Mesodermal cell (in vitro differentiated cells): ENCODE data around the gene SEMA3E. TPM values are rescaled to one million over a fixed set of nuclear protein-coding genes. Genes with fewer than 3 reads are reported as not detected.
A peak's percentile ranks its signal among the peaks of the same experiment; 100 is the strongest.

Source experiments
- H3K27ac ChIP-seq: 2 replicates; pipeline ENCODE4 v1.7.0; 2013; ENCODE audit warnings: mild to moderate bottlenecking, low read depth, low read length, moderate library complexity; ENCODE audit not compliant: severe bottlenecking
- H3K36me3 ChIP-seq: 2 replicates; pipeline ENCODE4 v1.7.1; 2013; ENCODE audit warnings: mild to moderate bottlenecking, low read length, moderate library complexity; ENCODE audit not compliant: control insufficient read depth, insufficient read depth
- H3K4me1 ChIP-seq: one replicate; pipeline ENCODE4 v1.7.1; 2013; ENCODE audit warnings: mild to moderate bottlenecking, low read length; ENCODE audit not compliant: insufficient read depth, control insufficient read depth, poor library complexity, severe bottlenecking
- H3K4me3 ChIP-seq: 2 replicates; pipeline ENCODE4 v1.7.0; 2013; ENCODE audit warnings: low read length, control low read depth, mild to moderate bottlenecking; ENCODE audit not compliant: insufficient read depth, poor library complexity, severe bottlenecking; ENCODE audit errors: extremely low read depth
- H3K9me3 ChIP-seq: 2 replicates; pipeline ENCODE4 v1.7.1; 2013; ENCODE audit warnings: mild to moderate bottlenecking, low read length, moderate library complexity; ENCODE audit not compliant: control insufficient read depth
- WGBS, 2 experiments: methylation state at CpG; one replicate each; pipeline ENCODE4 v1.1.5; 2013; ENCODE audit warnings: missing lambda C conversion rate in 2 of 2; ENCODE audit not compliant: insufficient coverage in 2 of 2; 5-methylcytosine and 5-hydroxymethylcytosine counted together
- polyA plus RNA-seq, 2 experiments: library from polyadenylated mRNA; stranded (reverse); fragments of 50-300 nt; gene quantifications; one replicate each; pipeline ENCODE4 v1.2.3, GENCODE V29; 2013

Gene SEMA3E
- polyA plus RNA-seq (2013, experiment 1 of 2) = 2.9 TPM
- polyA plus RNA-seq (2013, experiment 2 of 2) = 6.0 TPM

GRCh38 chr7:83648464-83649241 is at the start of gene SEMA3E:
SEMA3E (minus strand) TSS chr7:83649139.
- 1% methylated on average over 12 to 17 of the region's 25 CpGs for WGBS, 2 experiments

GRCh38 chr7:83697804-83698530 is 49.0 kb upstream of the SEMA3E start:
- Histone ChIP-seq H3K4me3 (no peak overlapping the region), H3K9me3 (no peaks in the 10 kb centered on the region), H3K4me1 (no peaks in the 10 kb centered on the region), H3K36me3 (no peaks in the 10 kb centered on the region), H3K27ac (no peak overlapping the region)
- 71 to 90% methylated on average over 2 to 4 of the region's 5 CpGs for WGBS, 2 experiments

More at GRCh38 chr7:83648464-83649241, at the start of gene SEMA3E:
- no peaks in the 10 kb centered on the region for H3K4me1 ChIP-seq
- no peaks in the 10 kb centered on the region for H3K9me3 ChIP-seq
- H3K4me3 ChIP-seq = peak within 1 kb of the TSS; percentile 35
- H3K36me3 ChIP-seq = no peaks in the 10 kb centered on the region
- peak within 1 kb of the TSS; percentile 62 for H3K27ac ChIP-seq

GRCh38 chr7:83696101-83696500 is 47.2 kb upstream of the SEMA3E start:
- no peaks in the 10 kb centered on the region for H3K36me3 ChIP-seq
- no peaks in the 10 kb centered on the region for H3K4me1 ChIP-seq
- H3K4me3 ChIP-seq = no peak overlapping the region
- no peak overlapping the region for H3K27ac ChIP-seq
- 75 to 100% methylated on average over 2 of the region's 2 CpGs for WGBS, 2 experiments
- H3K9me3 ChIP-seq = no peaks in the 10 kb centered on the region

GRCh38 chr7:83695128-83695960 is 46.4 kb upstream of the SEMA3E start:
- H3K36me3 ChIP-seq = no peaks in the 10 kb centered on the region
- no peaks in the 10 kb centered on the region for H3K9me3 ChIP-seq
- WGBS, 2 experiments = 80 to 86% methylated on average over 1 of the region's 3 CpGs
- H3K4me1 ChIP-seq = no peaks in the 10 kb centered on the region
- H3K4me3 ChIP-seq = no peak overlapping the region
- no peak overlapping the region for H3K27ac ChIP-seq

- Histone ChIP-seq H3K4me3 (no peak overlapping the region), H3K4me1 (no peaks in the 10 kb centered on the region), H3K36me3 (no peaks in the 10 kb centered on the region), H3K27ac (no peak overlapping the region), H3K9me3 (no peaks in the 10 kb centered on the region)
- 80 to 83% methylated on average over 1 of the region's 1 CpG for WGBS, 2 experiments
These were observed 44.3 kb upstream of the SEMA3E start for GRCh38 chr7:83693256-83693655.

GRCh38 chr7:83691095-83691494 is 42.2 kb upstream of the SEMA3E start:
- WGBS, 2 experiments = 24 to 34% methylated on average over 3 to 4 of the region's 4 CpGs
- Histone ChIP-seq H3K4me1 (no peaks in the 10 kb centered on the region), H3K4me3 (no peak overlapping the region), H3K27ac (no peak overlapping the region), H3K9me3 (no peaks in the 10 kb centered on the region), H3K36me3 (no peaks in the 10 kb centered on the region)

GRCh38 chr7:83689855-83690254 is 40.9 kb upstream of the SEMA3E start:
- no peak overlapping the region for H3K27ac ChIP-seq
- no CpG with 5 or more reads among the region's 1 CpG for WGBS, 2 experiments
- H3K36me3 ChIP-seq = no peaks in the 10 kb centered on the region
- H3K4me3 ChIP-seq = no peak overlapping the region
- no peaks in the 10 kb centered on the region for H3K4me1 ChIP-seq
- H3K9me3 ChIP-seq = no peaks in the 10 kb centered on the region

- no peaks in the 10 kb centered on the region for H3K4me1 ChIP-seq
- no peaks in the 10 kb centered on the region for H3K9me3 ChIP-seq
- H3K4me3 ChIP-seq = no peak overlapping the region
- no peak overlapping the region for H3K27ac ChIP-seq
- no CpG with 5 or more reads among the region's 1 CpG for WGBS, 2 experiments
- H3K36me3 ChIP-seq = no peaks in the 10 kb centered on the region
These were observed 37.5 kb upstream of the SEMA3E start for GRCh38 chr7:83686416-83686815.

GRCh38 chr7:83684928-83685327 is 36.0 kb upstream of the SEMA3E start:
- Histone ChIP-seq H3K9me3 (no peaks in the 10 kb centered on the region), H3K4me1 (no peaks in the 10 kb centered on the region), H3K27ac (no peak overlapping the region), H3K4me3 (no peak overlapping the region), H3K36me3 (no peaks in the 10 kb centered on the region)
- 20 to 33% methylated on average over 1 of the region's 3 CpGs for WGBS, 2 experiments

- no peaks in the 10 kb centered on the region for H3K36me3 ChIP-seq
- WGBS, 2 experiments = 90 to 94% methylated on average over 2 of the region's 4 CpGs
- H3K4me3 ChIP-seq = no peak overlapping the region
- no peaks in the 10 kb centered on the region for H3K9me3 ChIP-seq
- peaks cover 10% of the 10 kb centered on the region for H3K4me1 ChIP-seq
- H3K27ac ChIP-seq = no peak overlapping the region
These were observed 32.4 kb upstream of the SEMA3E start for GRCh38 chr7:83681200-83681778.
